Erythroblast (primary cell): ENCODE data around the gene SLC26A1.

Experiments
- DNase-seq, 2 experiments: peaks; one replicate each; lab custom pipeline; 2025; lab: John Stamatoyannopoulos, UW
- GATA1 ChIP-seq: IDR thresholded peaks from 2 replicates; pipeline ENCODE4 v1.6.1; 2011; ENCODE audit warnings: low read depth, mild to moderate bottlenecking, control low read depth, low read length, moderate library complexity
- POLR2A ChIP-seq: IDR thresholded peaks from 2 replicates; pipeline ENCODE4 v1.6.1; 2011; ENCODE audit warnings: mild to moderate bottlenecking, low read length

The SLC26A1 gene

GRCh38 chr4:1014291-1015167, 21.3 kb upstream of the SLC26A1 start:
- TF ChIP-seq POLR2A (no peak), GATA1 (no peak)
- DNase-seq = no peak

GRCh38 chr4:1013225-1014073, 20.2 kb upstream of the SLC26A1 start:
- no peak for DNase-seq
- TF ChIP-seq POLR2A = no peak
- TF ChIP-seq GATA1 = no peak

- DNase-seq = peak; percentile 45 to 52
- TF ChIP-seq POLR2A (no peak), GATA1 (no peak)
Observed at GRCh38 chr4:1012034-1012739, 19.0 kb upstream of the SLC26A1 start.

- TF ChIP-seq GATA1 (no peak), POLR2A (no peak)
- no peak for DNase-seq
Observed at GRCh38 chr4:1011666-1012033, 18.4 kb upstream of the SLC26A1 start.

- DNase-seq = peak; percentile 89 to 90
Observed at GRCh38 chr4:1011022-1011665, 17.9 kb upstream of the SLC26A1 start, which contains the start of gene FGFRL1. Gene FGFRL1, plus strand, starts transcription at chr4:1011626. Its CDS starts 860 bp downstream, at chr4:1012486.

GRCh38 chr4:1010395-1011021, 17.3 kb upstream of the SLC26A1 start:
- TF ChIP-seq POLR2A (no peak), GATA1 (no peak)
- peak; percentile 52 to 62 for DNase-seq

More at GRCh38 chr4:1011022-1011665, 17.9 kb upstream of the SLC26A1 start, which contains the start of gene FGFRL1:
- TF ChIP-seq GATA1 (no peak), POLR2A (no peak)

- no peak for TF ChIP-seq POLR2A
- TF ChIP-seq GATA1 = no peak
- peak; percentile 78 to 90 for DNase-seq
Observed at GRCh38 chr4:1009542-1010394, 16.6 kb upstream of the SLC26A1 start.

- no peak for DNase-seq
- TF ChIP-seq GATA1 = no peak
Observed at GRCh38 chr4:1008840-1009541, 15.8 kb upstream of the SLC26A1 start.

GRCh38 chr4:1006856-1007255, 13.7 kb upstream of the SLC26A1 start:
- no peak for DNase-seq
- TF ChIP-seq GATA1 (no peak), POLR2A (no peak)

- TF ChIP-seq POLR2A (no peak), GATA1 (no peak)
- DNase-seq = no peak
Observed at GRCh38 chr4:1004557-1005485, 11.6 kb upstream of the SLC26A1 start.
